Nephron (organoid): ENCODE results near the gene BAX.
A peak's percentile ranks its signal among the peaks of the same experiment; 100 is the strongest.

Experiments used
- H3K27ac Mint-ChIP-seq, 3 experiments: 2 replicates each; pipeline ENCODE4 v1.8.0; 2020; ENCODE audit warnings: mixed read lengths in 3 of 3, mild to moderate bottlenecking in 2 of 3, moderate library complexity in 1 of 3
- H3K27me3 Mint-ChIP-seq: 2 replicates; pipeline ENCODE4 v1.8.0; 2021; ENCODE audit warnings: low read depth, mild to moderate bottlenecking, moderate library complexity, mixed read lengths
- H3K36me3 Mint-ChIP-seq: 2 replicates; pipeline ENCODE4 v1.8.0; 2020; ENCODE audit warnings: low read depth, mixed read lengths
- H3K4me1 Mint-ChIP-seq: 2 replicates; pipeline ENCODE4 v1.8.0; 2020; ENCODE audit warnings: mixed read lengths
- H3K4me3 Mint-ChIP-seq, 3 experiments: 2 replicates each; pipeline ENCODE4 v1.8.0; 2020; ENCODE audit warnings: mild to moderate bottlenecking in 3 of 3, mixed read lengths in 3 of 3, moderate library complexity in 2 of 3
- H3K9me3 Mint-ChIP-seq: 2 replicates; pipeline ENCODE4 v1.8.0; 2020; ENCODE audit warnings: mixed read lengths
- TF ChIP-seq, protein P1 (sequence below), 3 experiments: fragments of 200-600 bp; sonication (generic); IDR thresholded peaks; one replicate each; pipeline ENCODE4 v1.5.0; 2021; ENCODE audit warnings: antibody characterized with exemption in 3 of 3; ENCODE audit not compliant: unreplicated experiment in 3 of 3

BAX gene

DNA sequence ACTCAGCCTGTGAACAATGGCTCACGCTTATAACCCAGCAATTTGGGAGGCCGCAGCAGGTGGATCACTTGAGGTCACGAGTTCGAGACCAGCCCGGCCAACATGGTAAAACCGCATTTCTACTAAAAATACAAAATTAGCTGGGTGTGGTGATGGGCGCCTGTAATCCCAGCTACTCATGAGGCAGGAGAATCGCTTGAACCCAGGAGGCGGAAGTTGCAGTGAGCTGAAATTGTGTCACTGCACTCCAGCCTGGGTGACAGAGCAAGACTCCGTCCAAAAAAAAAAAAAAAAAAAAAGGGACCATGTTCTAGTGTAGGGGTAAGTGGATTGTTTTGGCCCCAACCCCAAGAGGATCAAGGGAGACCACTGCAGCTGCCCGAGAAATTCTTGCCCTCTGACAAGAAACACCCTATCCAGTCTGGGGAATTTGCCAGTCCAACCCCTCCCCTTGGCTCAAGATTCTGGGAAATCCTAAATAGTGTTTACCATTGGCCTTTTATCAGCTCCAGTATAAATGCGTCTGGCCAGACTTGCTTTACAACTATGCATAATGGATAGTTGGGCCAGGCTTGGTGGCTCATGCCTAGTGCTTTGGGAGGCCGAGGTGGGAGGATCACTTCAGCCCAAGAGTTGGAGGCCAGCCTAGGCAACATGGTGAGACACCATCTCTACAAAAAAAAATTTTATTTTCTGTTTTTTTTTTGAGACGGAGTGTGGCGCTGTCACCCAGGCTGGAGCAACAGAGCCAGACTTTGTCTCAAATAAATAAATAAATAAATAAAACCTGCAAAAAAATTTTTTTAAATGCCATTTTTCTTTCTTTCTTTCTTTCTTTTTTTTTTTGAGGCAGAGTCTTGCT lies 26.3 kb upstream of the BAX start:
- peaks cover 3% of the 10 kb centered on the region for H3K4me1 Mint-ChIP-seq
- peaks cover 3% of the 10 kb centered on the region for H3K36me3 Mint-ChIP-seq
- H3K4me3 Mint-ChIP-seq = no peak overlapping the region

DNA sequence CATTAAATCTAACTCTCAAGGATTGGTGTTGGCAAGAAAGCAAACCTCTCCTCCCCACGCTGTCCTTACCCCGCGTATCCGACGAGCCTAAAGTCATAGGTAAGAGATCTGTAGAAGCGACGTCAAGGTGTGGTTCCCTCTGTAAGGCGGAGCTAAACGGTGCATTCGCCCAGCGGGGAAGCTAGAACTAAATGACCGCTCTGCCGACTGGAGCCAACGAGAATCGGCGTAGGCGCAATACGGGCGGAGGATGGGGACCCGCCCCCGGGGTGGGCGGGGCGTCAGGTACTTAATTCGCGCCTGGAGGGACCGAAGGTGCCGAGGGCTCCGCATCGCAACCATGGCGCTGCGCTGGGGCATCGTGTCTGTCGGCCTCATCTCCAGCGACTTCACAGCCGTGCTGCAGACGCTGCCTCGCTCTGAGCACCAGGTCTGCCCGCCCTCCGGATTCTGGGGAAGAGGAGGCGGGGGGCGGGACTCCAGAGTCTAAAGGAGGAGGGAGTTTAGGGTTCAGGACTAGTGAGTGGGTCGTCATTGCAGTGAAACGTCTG lies 21.2 kb upstream of the BAX start, which contains the start of gene DHDH:
Gene DHDH, plus strand, starts transcription at position 318 of the 551 bp plus-strand sequence. Its CDS starts 23 bp downstream, at position 341.
- H3K9me3 Mint-ChIP-seq = peaks cover 2% of the 10 kb centered on the region
- no peaks in the 10 kb centered on the region for H3K36me3 Mint-ChIP-seq
- peak within 1 kb of the TSS; percentile 29 to 44 (median 41) for H3K27ac Mint-ChIP-seq
- peaks cover 26% of the 10 kb centered on the region for H3K27me3 Mint-ChIP-seq
- peaks cover 16% of the 10 kb centered on the region for H3K4me1 Mint-ChIP-seq
- H3K4me3 Mint-ChIP-seq = peak within 1 kb of the TSS; percentile 79 to 92 (median 85)
- TF ChIP-seq, protein P1, sequence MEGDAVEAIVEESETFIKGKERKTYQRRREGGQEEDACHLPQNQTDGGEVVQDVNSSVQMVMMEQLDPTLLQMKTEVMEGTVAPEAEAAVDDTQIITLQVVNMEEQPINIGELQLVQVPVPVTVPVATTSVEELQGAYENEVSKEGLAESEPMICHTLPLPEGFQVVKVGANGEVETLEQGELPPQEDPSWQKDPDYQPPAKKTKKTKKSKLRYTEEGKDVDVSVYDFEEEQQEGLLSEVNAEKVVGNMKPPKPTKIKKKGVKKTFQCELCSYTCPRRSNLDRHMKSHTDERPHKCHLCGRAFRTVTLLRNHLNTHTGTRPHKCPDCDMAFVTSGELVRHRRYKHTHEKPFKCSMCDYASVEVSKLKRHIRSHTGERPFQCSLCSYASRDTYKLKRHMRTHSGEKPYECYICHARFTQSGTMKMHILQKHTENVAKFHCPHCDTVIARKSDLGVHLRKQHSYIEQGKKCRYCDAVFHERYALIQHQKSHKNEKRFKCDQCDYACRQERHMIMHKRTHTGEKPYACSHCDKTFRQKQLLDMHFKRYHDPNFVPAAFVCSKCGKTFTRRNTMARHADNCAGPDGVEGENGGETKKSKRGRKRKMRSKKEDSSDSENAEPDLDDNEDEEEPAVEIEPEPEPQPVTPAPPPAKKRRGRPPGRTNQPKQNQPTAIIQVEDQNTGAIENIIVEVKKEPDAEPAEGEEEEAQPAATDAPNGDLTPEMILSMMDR (IDR thresholded peaks at IDR 0.05; ENCODE audit: unreplicated experiment in 3 of 3) = no peak

More for the DNA sequence above, 26.3 kb upstream of the BAX start:
- Mint-ChIP-seq H3K9me3 (no peaks in the 10 kb centered on the region), H3K27ac (no peak overlapping the region), H3K27me3 (peaks cover 20% of the 10 kb centered on the region)
- TF ChIP-seq, protein P1 (IDR thresholded peaks at IDR 0.05; ENCODE audit: unreplicated experiment in 3 of 3) = no peak

DNA sequence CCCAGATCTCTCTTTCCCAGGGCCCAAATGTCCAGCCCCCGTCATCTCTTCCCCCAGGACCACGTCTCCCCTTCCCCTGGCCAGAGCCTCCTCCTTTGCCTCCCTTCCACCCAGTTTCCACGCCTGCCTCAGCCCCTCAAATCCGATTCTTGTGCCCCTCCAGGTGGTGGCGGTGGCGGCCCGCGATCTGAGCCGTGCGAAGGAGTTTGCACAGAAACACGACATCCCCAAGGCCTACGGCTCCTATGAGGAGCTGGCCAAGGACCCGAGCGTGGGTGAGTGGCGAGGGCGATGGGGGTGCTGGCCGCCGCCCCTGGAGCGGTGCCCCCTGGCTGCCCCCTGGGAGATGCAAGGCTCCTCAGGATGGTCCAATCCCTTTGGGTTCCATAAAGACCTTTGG lies 19.8 kb upstream of the BAX start:
- Mint-ChIP-seq H3K36me3 (peaks cover 10% of the 10 kb centered on the region), H3K9me3 (peaks cover 2% of the 10 kb centered on the region), H3K4me1 (peaks cover 16% of the 10 kb centered on the region), H3K27me3 (peaks cover 26% of the 10 kb centered on the region), H3K4me3 (peak overlapping the region in 2 of 3 experiments; percentile 13 to 92), H3K27ac (peak overlapping the region in 1 of 3 experiments; percentile 41)
- TF ChIP-seq, protein P1 (IDR thresholded peaks at IDR 0.05; ENCODE audit: unreplicated experiment in 3 of 3) = no peak

- Mint-ChIP-seq H3K4me1 (peaks cover 16% of the 10 kb centered on the region), H3K27ac (no peak overlapping the region), H3K36me3 (peaks cover 15% of the 10 kb centered on the region), H3K4me3 (no peak overlapping the region), H3K27me3 (peaks cover 26% of the 10 kb centered on the region), H3K9me3 (peaks cover 2% of the 10 kb centered on the region)
- TF ChIP-seq, protein P1 (IDR thresholded peaks at IDR 0.05; ENCODE audit: unreplicated experiment in 3 of 3) = no peak
Measured at GRCh38 chr19:48935864-48936263, 18.8 kb upstream of the BAX start.

GRCh38 chr19:48938256-48938655 lies 16.4 kb upstream of the BAX start:
- TF ChIP-seq, protein P1 (IDR thresholded peaks at IDR 0.05; ENCODE audit: unreplicated experiment in 3 of 3) = no peak
- peak overlapping the region in 1 of 3 experiments; percentile 30 for H3K27ac Mint-ChIP-seq
- peaks cover 11% of the 10 kb centered on the region for H3K27me3 Mint-ChIP-seq
- peaks cover 14% of the 10 kb centered on the region for H3K4me1 Mint-ChIP-seq
- H3K36me3 Mint-ChIP-seq = peaks cover 21% of the 10 kb centered on the region
- H3K9me3 Mint-ChIP-seq = peaks cover 5% of the 10 kb centered on the region
- peak overlapping the region in 1 of 3 experiments; percentile 46 for H3K4me3 Mint-ChIP-seq
